Hepatocyte (in vitro differentiated cells): ENCODE results near the gene SLC17A2. TPM values are rescaled to one million over a fixed set of nuclear protein-coding genes. Genes with fewer than 3 reads are reported as not detected.

Experiments used
- DNase-seq: peaks from one replicate; pipeline ENCODE4 v3.0.0-alpha.2; 2016; ENCODE audit warnings: low spot score
- H2AFZ ChIP-seq: fragments of 200-600 bp; sonication (generic); 2 replicates; pipeline ENCODE4 v1.6.0; 2016; ENCODE audit warnings: antibody characterized with exemption, mild to moderate bottlenecking
- H3K27ac ChIP-seq: fragments of 200-600 bp; sonication (generic); 2 replicates; pipeline ENCODE4 v1.5.1; 2016; ENCODE audit warnings: mild to moderate bottlenecking
- H3K27me3 ChIP-seq: fragments of 200-600 bp; sonication (generic); 2 replicates; pipeline ENCODE4 v1.6.1; 2016
- H3K36me3 ChIP-seq: fragments of 200-600 bp; sonication (generic); replicated peaks from 2 replicates; pipeline ENCODE4 v1.5.1; 2016; ENCODE audit warnings: low read depth; ENCODE audit not compliant: insufficient read depth
- H3K4me1 ChIP-seq: fragments of 200-600 bp; sonication (generic); 2 replicates; pipeline ENCODE4 v1.5.1; 2016; ENCODE audit warnings: mild to moderate bottlenecking, moderate library complexity; ENCODE audit not compliant: insufficient read depth
- H3K4me2 ChIP-seq: fragments of 200-600 bp; sonication (generic); 2 replicates; pipeline ENCODE4 v1.6.0; 2016
- H3K4me3 ChIP-seq: fragments of 200-600 bp; sonication (generic); 2 replicates; pipeline ENCODE4 v1.5.1; 2016; ENCODE audit warnings: mild to moderate bottlenecking
- H3K79me2 ChIP-seq: fragments of 200-600 bp; sonication (generic); 2 replicates; pipeline ENCODE4 v1.6.0; 2017; ENCODE audit warnings: mild to moderate bottlenecking
- H3K9me2 ChIP-seq: fragments of 200-600 bp; sonication (generic); replicated peaks from 2 replicates; pipeline ENCODE4 v1.6.0; 2017; ENCODE audit warnings: mild to moderate bottlenecking; ENCODE audit not compliant: insufficient read depth
- H3K9me3 ChIP-seq: fragments of 200-600 bp; sonication (generic); 2 replicates; pipeline ENCODE4 v1.5.1; 2016; ENCODE audit warnings: low read depth, mild to moderate bottlenecking
- H4K20me1 ChIP-seq: fragments of 200-600 bp; sonication (generic); 2 replicates; pipeline ENCODE4 v1.6.0; 2016; ENCODE audit warnings: mild to moderate bottlenecking; ENCODE audit not compliant: insufficient read depth, poor library complexity, severe bottlenecking
- CTCF ChIP-seq: fragments of 200-600 bp; sonication (generic); IDR thresholded peaks from 2 replicates; pipeline ENCODE4 v1.5.1; 2016; ENCODE audit warnings: antibody characterized with exemption, mild to moderate bottlenecking; ENCODE audit not compliant: poor library complexity
- EZH2 ChIP-seq: fragments of 200-600 bp; sonication (generic); IDR thresholded peaks from 2 replicates; pipeline ENCODE4 v1.6.1; 2016; ENCODE audit warnings: antibody characterized with exemption, mild to moderate bottlenecking, borderline replicate concordance
- EZH2phosphoT487 ChIP-seq: fragments of 200-600 bp; sonication (generic); IDR thresholded peaks from one replicate; pipeline ENCODE4 v1.6.1; 2018; ENCODE audit warnings: antibody characterized with exemption, mild to moderate bottlenecking, low read depth, moderate library complexity; ENCODE audit not compliant: unreplicated experiment, severe bottlenecking
- WGBS: methylation state at CpG from one replicate; pipeline ENCODE4 v1.1.6; 2016; ENCODE audit warnings: low lambda C conversion rate; ENCODE audit errors: missing lambda C conversion rate; 5-methylcytosine and 5-hydroxymethylcytosine counted together
- polyA plus RNA-seq: library from polyadenylated mRNA; unstranded; fragments of >200 nt; fragmentation: Nextera tagmentation; extraction: Ambion mirVana; gene quantifications from 2 replicates; pipeline ENCODE4 v1.2.1, GENCODE V29; 2016
- total RNA-seq: library from RNA; depleted of rRNA; stranded (reverse); fragments of >200 nt; gene quantifications from 2 replicates; pipeline ENCODE4 v1.2.3, GENCODE V29; 2014

Gene SLC17A2
- total and polyA plus RNA-seq, 2 experiments from 2014 or later: 2.8 to 6.4 TPM

- Histone ChIP-seq H3K4me2 (no peak overlapping the region), H3K4me1 (peaks cover 29% of the 10 kb centered on the region), H3K36me3 (no peaks in the 10 kb centered on the region), H3K9me3 (no peaks in the 10 kb centered on the region), H2AFZ (no peak overlapping the region), H3K27ac (no peak overlapping the region), H3K27me3 (no peaks in the 10 kb centered on the region), H3K4me3 (no peak overlapping the region), H3K9me2 (no peaks in the 10 kb centered on the region), H3K79me2 (peaks cover 15% of the 10 kb centered on the region), H4K20me1 (no peaks in the 10 kb centered on the region)
- TF ChIP-seq EZH2phosphoT487 (no peak), EZH2 (no peak), CTCF (no peak)
- no peak for DNase-seq
- WGBS: 73% methylated on average over 2 of the region's 2 CpGs
These were observed 29.5 kb upstream of the SLC17A2 start for GRCh38 chr6:25959890-25960536.

- no peak for DNase-seq
- H3K36me3 ChIP-seq: no peaks in the 10 kb centered on the region
- no peaks in the 10 kb centered on the region for H3K27me3 ChIP-seq
- H2AFZ ChIP-seq: peak overlapping the region; percentile 45
- TF ChIP-seq CTCF: no peak
- no peak for TF ChIP-seq EZH2
- H3K9me3 ChIP-seq: no peaks in the 10 kb centered on the region
- no peak overlapping the region for H3K4me3 ChIP-seq
- no peaks in the 10 kb centered on the region for H3K9me2 ChIP-seq
- peaks cover 16% of the 10 kb centered on the region for H3K4me1 ChIP-seq
- H3K4me2 ChIP-seq: peak overlapping the region; percentile 60
- H3K27ac ChIP-seq: peak overlapping the region; percentile 57
- WGBS: 43% methylated on average over 3 of the region's 3 CpGs
- no peaks in the 10 kb centered on the region for H4K20me1 ChIP-seq
- H3K79me2 ChIP-seq: peaks cover 3% of the 10 kb centered on the region
These were observed 28.2 kb upstream of the SLC17A2 start for GRCh38 chr6:25958700-25959162.

- DNase-seq: no peak
- Histone ChIP-seq H3K9me3 (no peaks in the 10 kb centered on the region), H3K4me1 (peaks cover 11% of the 10 kb centered on the region), H3K27me3 (no peaks in the 10 kb centered on the region), H3K4me3 (no peak overlapping the region), H3K79me2 (no peaks in the 10 kb centered on the region), H2AFZ (no peak overlapping the region), H3K27ac (no peak overlapping the region), H4K20me1 (no peaks in the 10 kb centered on the region), H3K9me2 (no peaks in the 10 kb centered on the region), H3K36me3 (no peaks in the 10 kb centered on the region), H3K4me2 (no peak overlapping the region)
- TF ChIP-seq EZH2phosphoT487 (no peak), CTCF (no peak), EZH2 (no peak)
- WGBS: 60% methylated on average over 3 of the region's 3 CpGs
These were observed 25.7 kb upstream of the SLC17A2 start for GRCh38 chr6:25956226-25956625.
